GM19193 (cell line): ENCODE measurements around the gene RNLS.

ENCODE experiments used
- POLR2A ChIP-seq: IDR thresholded peaks from 4 replicates; pipeline ENCODE4 v1.6.1; 2011; ENCODE audit not compliant: insufficient read depth, insufficient read length; ENCODE audit errors: extremely low read depth

Gene RNLS

DNA sequence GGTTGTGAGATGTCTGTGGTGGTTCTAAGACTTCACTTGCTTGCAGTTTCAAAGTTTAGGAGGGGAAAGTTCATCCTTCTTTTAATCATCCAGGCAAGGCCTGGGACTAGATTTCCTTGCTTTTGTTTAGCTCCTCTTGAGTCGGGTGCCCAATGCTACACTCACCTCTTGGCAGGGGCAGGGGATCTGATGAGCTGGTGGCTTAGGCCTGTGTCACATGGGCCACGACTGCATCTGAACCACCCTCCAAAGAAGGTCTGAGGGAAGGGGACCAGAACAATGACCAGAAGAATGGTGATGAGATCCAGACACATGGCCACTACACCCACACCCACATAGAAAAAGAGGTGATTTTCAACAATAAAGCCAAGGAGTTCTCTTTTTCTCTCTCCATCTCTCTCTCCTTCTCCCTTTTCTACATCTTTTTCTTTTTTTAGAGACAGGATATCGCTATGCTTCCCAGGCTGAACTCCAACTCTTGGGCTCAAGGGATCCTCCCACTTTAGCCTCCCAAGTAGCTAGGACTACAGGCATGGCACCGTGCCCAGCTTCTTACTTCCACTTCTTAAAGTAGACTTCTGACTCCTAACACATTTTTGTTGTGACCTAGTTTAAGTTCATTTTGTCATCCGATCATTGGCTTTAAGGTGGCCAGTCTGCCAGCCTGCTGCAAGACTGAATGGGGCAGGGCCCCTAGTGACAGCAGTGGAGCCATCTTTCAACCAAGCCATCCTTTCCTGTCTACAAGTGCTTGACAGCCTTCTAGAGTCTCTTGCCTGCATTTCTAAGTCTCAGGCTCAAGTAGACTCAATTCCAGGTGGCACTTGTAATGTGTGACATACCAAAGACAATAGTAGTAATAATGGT, 350.9 kb downstream of the RNLS start:
- TF ChIP-seq POLR2A, result no peak

DNA sequence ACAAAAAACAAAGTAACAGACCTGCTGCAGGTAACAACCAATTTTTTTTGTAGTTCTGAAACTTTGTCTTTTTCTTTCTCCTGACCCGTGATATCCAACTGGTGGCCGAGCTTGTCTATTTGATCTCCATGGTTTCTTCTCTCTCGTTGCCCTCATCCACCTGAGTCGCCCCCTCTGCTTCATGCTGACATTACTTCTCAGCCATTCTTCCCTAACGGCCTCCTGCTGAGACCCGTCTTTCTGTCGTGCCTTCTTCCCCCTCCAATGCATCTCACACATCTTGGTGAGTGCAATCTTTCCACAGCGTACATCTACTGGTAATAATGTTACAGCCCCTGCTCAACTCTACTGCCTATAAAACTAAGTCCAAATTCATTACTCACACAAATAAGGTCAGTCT, 352.9 kb downstream of the RNLS start:
- TF ChIP-seq POLR2A, result no peak

DNA sequence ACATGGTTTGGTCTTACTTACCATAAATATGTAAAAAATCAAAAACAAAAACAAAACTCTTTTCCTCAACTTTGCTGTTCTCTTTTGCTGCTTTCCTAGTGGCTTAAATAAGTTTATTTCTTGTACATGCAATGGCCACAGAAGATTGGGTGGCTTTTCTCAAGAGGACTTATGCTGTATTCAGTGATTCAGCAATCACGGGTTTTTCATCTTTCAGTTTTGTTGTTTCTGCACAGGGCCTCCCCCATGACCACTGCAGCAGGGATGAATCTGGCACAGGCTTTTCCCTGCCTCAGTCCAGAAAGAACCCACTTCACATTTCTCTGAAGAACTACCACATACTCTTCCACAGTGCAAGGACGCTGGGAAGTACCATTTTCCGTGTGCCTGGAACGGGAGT, 355.0 kb downstream of the RNLS start:
- no peak for TF ChIP-seq POLR2A

DNA sequence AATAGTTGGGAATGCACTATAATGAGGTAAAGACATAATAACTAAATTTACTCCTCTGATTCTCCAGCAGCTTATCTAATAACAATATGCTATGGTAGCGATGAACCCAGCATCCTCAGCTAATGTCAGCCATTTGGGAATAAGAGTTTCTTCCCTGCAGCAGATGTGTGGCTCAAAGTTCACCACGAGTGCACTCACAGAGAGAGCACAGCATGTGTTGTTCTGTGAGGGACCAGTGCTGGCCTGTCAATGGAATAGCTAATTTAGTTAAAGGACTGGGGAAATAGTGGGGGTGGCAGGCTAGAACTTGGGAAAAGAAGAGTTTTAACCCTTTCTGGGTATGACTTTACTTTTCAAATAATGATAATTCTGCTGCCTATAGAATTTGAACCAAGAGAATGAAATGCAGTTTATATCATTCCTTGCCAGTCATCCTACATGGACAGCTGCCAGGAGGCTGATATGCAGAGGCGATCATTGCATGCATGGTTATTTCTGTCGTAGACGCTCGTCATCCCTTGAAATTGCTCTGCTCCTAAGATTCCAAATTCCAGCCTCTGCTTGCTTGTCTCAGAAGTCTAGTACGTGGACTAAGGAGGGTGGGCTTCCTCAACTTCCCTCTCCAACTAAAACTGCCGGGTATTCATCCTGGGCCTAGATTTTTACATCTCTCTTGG, 355.6 kb downstream of the RNLS start:
- no peak for TF ChIP-seq POLR2A

DNA sequence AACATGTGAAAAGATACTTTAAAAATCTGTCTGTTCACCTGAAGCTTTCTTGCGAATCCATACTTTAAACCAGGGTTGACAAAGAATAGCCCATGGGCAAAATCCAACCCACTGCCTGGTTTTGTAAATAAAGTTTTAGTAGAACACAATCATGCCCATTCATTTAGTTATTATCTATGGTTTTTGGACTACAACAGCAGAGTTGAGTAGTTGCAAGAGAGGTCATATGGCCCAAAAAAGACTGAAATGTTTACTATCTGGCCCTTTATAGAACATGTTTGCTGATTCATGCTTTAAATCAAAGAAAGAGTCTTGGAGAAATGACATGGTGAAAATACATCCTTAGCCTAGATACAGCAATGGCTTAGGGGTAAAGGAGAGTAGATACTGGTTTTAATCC, 356.2 kb downstream of the RNLS start:
- no peak for TF ChIP-seq POLR2A

DNA sequence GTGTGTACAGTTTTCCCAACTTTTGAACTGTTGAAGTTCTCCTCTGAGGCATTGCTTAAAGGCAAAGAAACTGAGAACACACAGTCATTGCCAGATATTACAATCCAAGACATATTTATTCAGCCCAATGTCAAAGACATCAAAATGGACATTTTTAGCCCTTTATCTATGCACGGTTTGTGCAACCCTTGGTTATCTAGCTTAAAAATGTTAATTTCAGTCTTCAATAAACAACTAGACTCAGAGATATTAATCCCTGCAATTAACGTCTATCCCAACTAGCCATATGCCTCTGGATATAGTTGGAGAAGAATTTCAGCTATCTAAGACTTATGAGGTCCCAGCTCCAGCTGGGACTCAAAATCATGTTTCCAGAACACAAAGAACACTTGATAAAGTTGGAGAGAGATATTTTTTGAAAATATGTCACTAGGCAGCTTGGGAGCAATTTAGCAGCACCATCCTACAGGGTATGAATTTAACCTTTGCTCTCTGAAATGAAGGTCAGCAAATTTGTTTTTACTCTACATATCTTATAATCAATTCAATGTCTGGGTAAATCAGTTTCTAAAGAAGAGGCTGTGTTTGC, 357.0 kb downstream of the RNLS start:
- TF ChIP-seq POLR2A, result no peak
